PC-9 (cell line): ENCODE data around the gene SGCE.

Source experiments
- EZH2 ChIP-seq: fragments of 200-600 bp; sonication (generic); IDR thresholded peaks from 2 replicates; pipeline ENCODE4 v1.8.0; 2017; ENCODE audit warnings: antibody characterized with exemption, low read depth
- TF ChIP-seq, protein P1 (sequence below): fragments of 200-600 bp; sonication (generic); conservative IDR thresholded peaks from 2 replicates; pipeline ENCODE4 v1.6.1; 2017; ENCODE audit warnings: mixed run types, antibody characterized with exemption, mild to moderate bottlenecking, moderate library complexity

DNA sequence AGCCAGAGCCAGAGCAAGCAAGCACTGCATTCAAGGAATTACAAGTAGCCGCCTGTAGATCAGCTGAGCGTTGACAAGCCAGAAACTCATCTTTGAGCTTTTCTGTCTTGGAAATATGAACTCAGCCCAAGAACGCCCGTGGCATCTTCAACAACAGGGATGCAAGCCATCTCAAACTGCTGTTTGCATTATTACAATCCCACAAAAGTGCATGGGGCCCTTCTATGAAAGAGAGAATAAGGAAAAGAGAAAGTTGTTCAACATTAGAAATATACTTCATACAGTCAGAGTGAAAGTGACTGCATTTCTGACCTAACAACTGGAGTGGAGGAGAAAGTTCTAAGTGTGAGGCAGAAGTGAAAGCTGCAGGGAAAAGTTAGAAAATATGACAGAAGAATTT lies 6.5 kb downstream of the SGCE start:
- TF ChIP-seq, protein P1, sequence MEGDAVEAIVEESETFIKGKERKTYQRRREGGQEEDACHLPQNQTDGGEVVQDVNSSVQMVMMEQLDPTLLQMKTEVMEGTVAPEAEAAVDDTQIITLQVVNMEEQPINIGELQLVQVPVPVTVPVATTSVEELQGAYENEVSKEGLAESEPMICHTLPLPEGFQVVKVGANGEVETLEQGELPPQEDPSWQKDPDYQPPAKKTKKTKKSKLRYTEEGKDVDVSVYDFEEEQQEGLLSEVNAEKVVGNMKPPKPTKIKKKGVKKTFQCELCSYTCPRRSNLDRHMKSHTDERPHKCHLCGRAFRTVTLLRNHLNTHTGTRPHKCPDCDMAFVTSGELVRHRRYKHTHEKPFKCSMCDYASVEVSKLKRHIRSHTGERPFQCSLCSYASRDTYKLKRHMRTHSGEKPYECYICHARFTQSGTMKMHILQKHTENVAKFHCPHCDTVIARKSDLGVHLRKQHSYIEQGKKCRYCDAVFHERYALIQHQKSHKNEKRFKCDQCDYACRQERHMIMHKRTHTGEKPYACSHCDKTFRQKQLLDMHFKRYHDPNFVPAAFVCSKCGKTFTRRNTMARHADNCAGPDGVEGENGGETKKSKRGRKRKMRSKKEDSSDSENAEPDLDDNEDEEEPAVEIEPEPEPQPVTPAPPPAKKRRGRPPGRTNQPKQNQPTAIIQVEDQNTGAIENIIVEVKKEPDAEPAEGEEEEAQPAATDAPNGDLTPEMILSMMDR = no peak
- no peak for TF ChIP-seq EZH2
